Uterus (tissue), 2 donors: ENCODE data around the gene ZIC1.

Source experiments
- CTCF ChIP-seq, 4 experiments: fragments of 200-600 bp in 2 of 4; fragments of 450-650 bp in 2 of 4; sonication (generic) in 2 of 4; IDR thresholded peaks; one replicate each; pipeline ENCODE4 v1.5.1; 2016 to 2019; ENCODE audit warnings: antibody characterized with exemption in 4 of 4, mild to moderate bottlenecking in 2 of 4, moderate library complexity in 1 of 4
- POLR2A ChIP-seq, 2 donors: fragments of 450-650 bp; IDR thresholded peaks; one replicate each; pipeline ENCODE4 v1.6.1; 2016; ENCODE audit warnings: antibody characterized with exemption in 2 of 2, mild to moderate bottlenecking in 1 of 2, moderate library complexity in 1 of 2

- TF ChIP-seq POLR2A (IDR thresholded peaks at IDR 0.05) (no peak), CTCF (IDR thresholded peaks at IDR 0.05) (no peak)
These were observed 3.7 kb upstream of the ZIC1 start for GRCh38 chr3:147405231-147406027.
